Fibroblast of the conjunctiva (primary cell): ENCODE measurements around the gene RRN3.
"Not testable (repeated sequence)": the region's sequence is repeated elsewhere in the genome, so short reads cannot be mapped to it uniquely, and the experiment has no call there.

Experiments
- DNase-seq: peaks from one replicate; pipeline ENCODE4 v3.0.0-alpha.2; 2010; ENCODE audit warnings: low read depth

The RRN3 gene

DNA sequence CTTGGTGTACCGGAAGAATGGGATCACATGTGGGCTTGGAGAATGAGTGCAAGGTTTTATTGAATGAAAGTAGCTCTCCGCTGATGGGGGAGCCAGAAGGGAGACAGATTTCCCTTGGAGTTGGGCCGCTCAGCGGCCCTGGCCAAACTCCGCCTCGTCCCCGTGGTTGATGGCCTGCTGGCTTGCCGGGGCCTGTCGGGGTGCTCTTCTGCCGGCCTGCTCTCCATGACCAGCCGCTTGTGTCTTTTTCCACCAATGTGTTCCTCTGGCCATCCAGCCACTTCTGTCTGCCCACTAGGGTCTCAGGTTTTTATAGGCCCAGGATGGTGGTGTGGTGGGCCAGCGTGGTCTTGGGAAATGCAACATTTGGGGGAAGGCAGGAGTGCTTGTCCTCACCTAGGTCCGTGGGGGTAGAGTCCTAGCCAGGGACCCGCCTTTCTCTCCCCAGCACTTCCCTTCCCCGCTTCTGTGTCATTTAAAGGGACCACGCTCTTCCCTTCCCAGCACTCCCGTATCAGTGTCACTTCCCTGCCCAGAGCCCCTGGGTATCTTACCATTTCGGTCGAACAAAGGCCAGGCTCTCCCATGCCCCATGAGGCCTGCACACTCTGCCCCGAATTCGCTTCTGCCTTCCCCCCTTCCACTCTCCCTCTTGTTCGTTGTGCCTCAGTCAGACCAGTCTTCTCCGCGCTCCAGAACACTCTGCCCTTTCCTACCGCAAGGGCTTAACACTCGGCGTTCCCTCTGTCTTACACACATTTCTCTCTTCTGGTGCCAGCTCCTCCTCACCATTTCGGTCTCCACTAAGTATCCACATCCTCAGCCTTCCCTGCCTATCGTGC is 66.3 kb downstream of the RRN3 start:
- not testable (repeated sequence) for DNase-seq

DNA sequence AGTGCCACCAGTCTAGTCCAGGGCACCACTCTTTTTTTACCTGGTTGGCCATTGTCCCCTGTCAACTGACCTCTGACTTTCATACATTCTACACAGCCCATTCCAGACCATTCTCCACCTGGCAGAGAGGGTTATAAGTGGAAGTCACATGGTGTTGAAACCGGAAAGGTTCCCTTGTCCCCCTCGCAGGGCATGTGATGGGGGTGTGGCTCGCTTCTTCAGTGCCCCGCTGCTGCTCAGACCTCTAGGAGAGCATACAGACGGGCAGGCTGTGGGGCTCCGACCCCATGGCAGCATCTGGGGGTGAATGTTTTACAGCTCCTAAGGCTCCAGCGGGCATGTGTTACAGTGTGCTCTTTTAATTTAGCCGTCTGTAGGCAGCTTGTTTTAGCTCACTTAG is 67.0 kb downstream of the RRN3 start:
- DNase-seq, result not testable (repeated sequence)

GRCh38 chr16:15025234-15025951 is 68.7 kb downstream of the RRN3 start:
- DNase-seq, result peak; percentile 20

- not testable (repeated sequence) for DNase-seq
Observed at GRCh38 chr16:15024858-15025199, 69.2 kb downstream of the RRN3 start.

DNA sequence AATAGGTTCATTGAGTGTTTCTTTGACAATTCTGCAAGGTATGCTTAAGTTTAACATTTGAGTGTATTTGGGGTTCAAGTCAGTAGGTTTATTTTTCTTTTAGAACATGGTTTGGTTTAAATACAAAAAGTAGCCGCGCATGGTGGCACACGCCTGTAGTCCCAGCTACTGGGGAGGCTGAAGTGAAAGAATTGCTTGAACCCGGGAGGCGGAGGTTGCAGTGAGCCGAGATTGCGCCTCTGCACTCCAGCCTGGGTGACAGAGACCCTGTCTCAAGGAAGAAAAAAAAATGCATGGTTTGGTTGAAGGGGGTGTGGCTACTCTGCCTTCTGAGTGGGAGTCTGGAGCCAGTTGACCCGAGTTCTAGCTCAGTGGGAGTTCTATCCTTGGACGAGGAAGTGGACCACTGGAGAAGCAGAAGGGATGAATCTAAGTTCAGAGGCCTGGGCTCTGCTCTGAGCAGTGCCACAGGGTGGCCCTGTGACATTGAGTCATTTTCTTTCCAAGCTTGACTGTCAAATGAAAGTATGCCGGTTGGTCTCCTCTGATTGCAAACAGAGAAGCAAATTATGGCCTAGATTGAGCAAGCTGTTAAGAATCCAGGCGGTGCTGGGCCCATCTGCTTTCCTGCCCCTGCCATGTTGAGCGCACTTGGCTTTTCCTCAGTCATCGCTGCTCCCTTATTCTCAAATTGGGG is 70.5 kb downstream of the RRN3 start:
- DNase-seq, result not testable (repeated sequence)

DNA sequence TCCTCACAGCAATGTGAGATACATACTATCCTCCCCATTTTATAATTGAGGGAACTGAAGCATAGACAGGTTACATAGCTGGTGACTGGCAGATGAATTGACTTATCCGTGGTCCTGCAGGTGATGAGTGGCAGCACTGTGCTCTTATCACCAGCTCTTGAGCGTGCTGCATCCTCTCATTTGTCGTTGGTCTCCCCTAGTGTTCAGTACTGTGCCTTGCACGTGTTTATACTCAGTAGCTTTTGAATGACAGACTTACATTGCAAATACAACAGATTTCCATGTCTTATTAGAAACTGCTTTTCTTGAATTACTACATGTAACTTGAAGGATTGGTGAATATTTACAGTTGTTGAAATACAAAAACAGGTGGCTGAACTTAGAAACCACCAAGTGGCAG is 71.9 kb downstream of the RRN3 start:
- DNase-seq, result not testable (repeated sequence)

DNA sequence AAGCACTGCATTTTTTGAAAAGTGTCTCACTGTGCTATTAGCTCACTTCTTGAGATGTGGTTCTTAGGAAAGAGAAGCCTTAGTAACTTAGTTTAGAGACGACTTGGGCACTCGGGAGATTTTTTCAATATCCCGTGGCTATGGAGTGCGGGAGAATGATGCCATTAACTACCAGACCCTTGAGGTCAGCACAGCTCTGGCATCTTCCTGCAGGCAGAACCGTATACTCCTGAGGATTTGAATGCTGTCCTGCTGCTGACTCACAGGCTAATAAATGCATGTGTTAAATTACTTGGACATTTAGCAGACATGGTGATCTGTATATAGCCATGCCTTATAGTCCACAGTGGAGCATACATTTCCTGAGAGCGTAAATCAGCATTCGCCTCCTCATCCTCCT is 72.6 kb downstream of the RRN3 start:
- not testable (repeated sequence) for DNase-seq

GRCh38 chr16:15016951-15017580 is 77.0 kb downstream of the RRN3 start:
- DNase-seq, result not testable (repeated sequence)

GRCh38 chr16:15016354-15016753 is 77.7 kb downstream of the RRN3 start:
- DNase-seq, result not testable (repeated sequence)

DNA sequence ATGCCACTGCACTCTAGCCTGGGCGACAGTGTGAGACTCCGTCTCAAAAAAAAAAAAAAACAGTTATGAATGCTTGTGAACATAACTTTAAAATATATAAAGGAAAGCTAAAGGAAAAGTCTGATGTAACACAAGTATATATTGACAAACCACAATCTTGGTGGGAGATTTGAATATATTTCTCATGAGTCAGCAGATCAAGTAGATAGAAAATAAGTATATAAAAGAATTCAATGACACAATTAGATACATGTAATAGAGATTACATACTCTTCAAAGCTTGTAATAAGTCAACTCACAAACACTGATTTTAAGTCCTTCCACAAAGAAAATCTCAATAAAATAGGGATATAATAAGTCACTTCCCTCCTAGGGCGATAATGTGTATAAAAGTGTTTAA is 78.4 kb downstream of the RRN3 start:
- DNase-seq, result not testable (repeated sequence)

GRCh38 chr16:15012941-15013340 is 81.1 kb downstream of the RRN3 start:
- not testable (repeated sequence) for DNase-seq
